HepG2 (cell line): ENCODE data around the gene SPRED3. TPM values are rescaled to one million over a fixed set of nuclear protein-coding genes. Genes with fewer than 3 reads are reported as not detected.

Experiments used
- AKAP8 ChIP-seq: sonication (generic); formaldehyde crosslinking; IDR thresholded peaks from 2 replicates; pipeline ENCODE4 v1.5.1; 2020; ENCODE audit warnings: mild to moderate bottlenecking, missing genetic modification reagents
- ARHGAP35 ChIP-seq: sonication (generic); formaldehyde crosslinking; IDR thresholded peaks from 2 replicates; pipeline ENCODE4 v1.9.0; 2022; ENCODE audit warnings: mild to moderate bottlenecking, inconsistent platforms, moderate library complexity, missing genetic modification reagents, borderline replicate concordance
- GATAD2A ChIP-seq: IDR thresholded peaks from 2 replicates; pipeline ENCODE4 v1.6.1; 2016
- HDAC6 ChIP-seq: fragments of 200-600 bp; sonication (generic); IDR thresholded peaks from 2 replicates; pipeline ENCODE4 v1.7.0; 2017; ENCODE audit warnings: mild to moderate bottlenecking, antibody characterized with exemption, low read length, low read depth
- HMGA1 ChIP-seq: sonication (generic); formaldehyde crosslinking; conservative IDR thresholded peaks from 2 replicates; pipeline ENCODE4 v1.4.0; 2020; ENCODE audit warnings: missing genetic modification reagents
- MEIS2 ChIP-seq: sonication (generic); formaldehyde crosslinking; IDR thresholded peaks from 2 replicates; pipeline ENCODE4 v1.9.0; 2021; ENCODE audit warnings: mild to moderate bottlenecking, missing genetic modification reagents
- ONECUT2 ChIP-seq: sonication (generic); formaldehyde crosslinking; IDR thresholded peaks from 2 replicates; pipeline ENCODE4 v1.4.0; 2020; ENCODE audit warnings: missing genetic modification reagents
- PHF20 ChIP-seq: sonication (generic); formaldehyde crosslinking; IDR thresholded peaks from 2 replicates; pipeline ENCODE4 v1.5.0; 2020; ENCODE audit warnings: mild to moderate bottlenecking, missing genetic modification reagents
- POLR2AphosphoS5 ChIP-seq: IDR thresholded peaks from 2 replicates; pipeline ENCODE4 v1.6.1; 2012; ENCODE audit warnings: low read depth, low read length
- PRDM15 ChIP-seq: sonication (generic); formaldehyde crosslinking; IDR thresholded peaks from 2 replicates; pipeline ENCODE4 v1.4.0; 2020; ENCODE audit warnings: missing genetic modification reagents
- REL ChIP-seq: sonication (generic); formaldehyde crosslinking; conservative IDR thresholded peaks from 2 replicates; pipeline ENCODE4 v1.8.0; 2022; ENCODE audit warnings: mild to moderate bottlenecking, missing genetic modification reagents, moderate library complexity
- RNF2 ChIP-seq: fragments of 450-650 bp; conservative IDR thresholded peaks from 2 replicates; pipeline ENCODE4 v1.6.1; 2016; ENCODE audit warnings: low read depth
- RXRA ChIP-seq: sonication (generic); formaldehyde crosslinking; IDR thresholded peaks from 2 replicates; pipeline ENCODE4 v1.5.1; 2020; ENCODE audit warnings: missing genetic modification reagents
- SMAD1 ChIP-seq: sonication (generic); formaldehyde crosslinking; IDR thresholded peaks from 2 replicates; pipeline ENCODE4 v1.4.0; 2020; ENCODE audit warnings: missing genetic modification reagents, low read depth, mild to moderate bottlenecking, borderline replicate concordance
- SMC3 ChIP-seq: IDR thresholded peaks from 2 replicates; pipeline ENCODE4 v1.6.1; 2011; ENCODE audit warnings: low read length, improper control_type of control experiment
- SP140L ChIP-seq: sonication (generic); formaldehyde crosslinking; IDR thresholded peaks from 2 replicates; pipeline ENCODE4 v1.4.0; 2020; ENCODE audit warnings: missing genetic modification reagents, borderline replicate concordance
- SP5 ChIP-seq: IDR thresholded peaks from 2 replicates; pipeline ENCODE4 v1.6.1; 2016; ENCODE audit warnings: low read depth, borderline replicate concordance
- SYNCRIP ChIP-seq: fragments of 200-400 bp; formaldehyde crosslinking; IDR thresholded peaks from 2 replicates; pipeline ENCODE4 v1.6.1; 2018; ENCODE audit warnings: mild to moderate bottlenecking, low read depth, low read length; ENCODE audit not compliant: insufficient read depth
- TCF7L2 ChIP-seq: IDR thresholded peaks from 2 replicates; pipeline ENCODE4 v1.6.1; 2011; ENCODE audit warnings: mild to moderate bottlenecking, low read depth, low read length, moderate library complexity
- TMF1 ChIP-seq: sonication (generic); formaldehyde crosslinking; IDR thresholded peaks from 2 replicates; pipeline ENCODE4 v1.8.1; 2022; ENCODE audit warnings: low read depth, missing genetic modification reagents
- ZKSCAN1 ChIP-seq: fragments of 150-350 bp; IDR thresholded peaks from 2 replicates; pipeline ENCODE4 v1.6.1; 2014; ENCODE audit warnings: low read length
- ZNF468 ChIP-seq: sonication (generic); formaldehyde crosslinking; IDR thresholded peaks from 2 replicates; pipeline ENCODE4 v1.8.0; 2022; ENCODE audit warnings: mild to moderate bottlenecking, moderate library complexity, missing genetic modification reagents
- ZNF510 ChIP-seq: sonication (generic); formaldehyde crosslinking; IDR thresholded peaks from 2 replicates; pipeline ENCODE4 v1.4.0; 2020; ENCODE audit warnings: low read depth, mild to moderate bottlenecking, missing genetic modification reagents
- ZNF703 ChIP-seq: sonication (generic); formaldehyde crosslinking; IDR thresholded peaks from 2 replicates; pipeline ENCODE4 v1.5.1; 2020; ENCODE audit warnings: missing genetic modification reagents, mild to moderate bottlenecking, moderate library complexity, borderline replicate concordance
- ZSCAN20 ChIP-seq: sonication (generic); formaldehyde crosslinking; IDR thresholded peaks from 2 replicates; pipeline ENCODE4 v1.4.0; 2020; ENCODE audit warnings: missing genetic modification reagents, mild to moderate bottlenecking, borderline replicate concordance
- polyA plus RNA-seq, 8 experiments: library from polyadenylated mRNA; depleted of rRNA in 3 of 8; stranded (reverse) in 7 of 8; unstranded in 1 of 8; fragments of >200 nt; fragmentation: Illumina TruSeq in 4 of 8; extraction: Trizol in 4 of 8; gene quantifications; 2 replicates each; pipeline versions ENCODE4 v1.2.1 to v1.2.3, GENCODE V29; 2011 to 2016; ENCODE audit warnings: low read depth in 4 of 8, missing spikeins in 1 of 8, mixed read lengths in 1 of 8; ENCODE audit not compliant: insufficient read depth in 1 of 8
- total RNA-seq, 5 experiments: library from RNA; depleted of rRNA; stranded (reverse); fragments of >200 nt; fragmentation: Illumina TruSeq; extraction: Trizol; gene quantifications; 2 replicates each; pipeline ENCODE4 v1.2.3, GENCODE V29; 2016; ENCODE audit warnings: low read depth in 1 of 5
- TF ChIP-seq, protein P1 (sequence below): sonication (generic); formaldehyde crosslinking; IDR thresholded peaks from 2 replicates; pipeline ENCODE4 v1.5.0; 2020; ENCODE audit warnings: missing genetic modification reagents
- TF ChIP-seq, protein P2 (sequence below): sonication (generic); formaldehyde crosslinking; IDR thresholded peaks from 2 replicates; pipeline ENCODE4 v1.4.0; 2020; ENCODE audit warnings: mild to moderate bottlenecking, low read depth, missing genetic modification reagents

Gene SPRED3
- total and polyA plus RNA-seq, 2 of the 13 experiments (the other 11 are each of a cell fraction or from before 2014, with no cell fraction given): 0.15 to 0.17 TPM

DNA sequence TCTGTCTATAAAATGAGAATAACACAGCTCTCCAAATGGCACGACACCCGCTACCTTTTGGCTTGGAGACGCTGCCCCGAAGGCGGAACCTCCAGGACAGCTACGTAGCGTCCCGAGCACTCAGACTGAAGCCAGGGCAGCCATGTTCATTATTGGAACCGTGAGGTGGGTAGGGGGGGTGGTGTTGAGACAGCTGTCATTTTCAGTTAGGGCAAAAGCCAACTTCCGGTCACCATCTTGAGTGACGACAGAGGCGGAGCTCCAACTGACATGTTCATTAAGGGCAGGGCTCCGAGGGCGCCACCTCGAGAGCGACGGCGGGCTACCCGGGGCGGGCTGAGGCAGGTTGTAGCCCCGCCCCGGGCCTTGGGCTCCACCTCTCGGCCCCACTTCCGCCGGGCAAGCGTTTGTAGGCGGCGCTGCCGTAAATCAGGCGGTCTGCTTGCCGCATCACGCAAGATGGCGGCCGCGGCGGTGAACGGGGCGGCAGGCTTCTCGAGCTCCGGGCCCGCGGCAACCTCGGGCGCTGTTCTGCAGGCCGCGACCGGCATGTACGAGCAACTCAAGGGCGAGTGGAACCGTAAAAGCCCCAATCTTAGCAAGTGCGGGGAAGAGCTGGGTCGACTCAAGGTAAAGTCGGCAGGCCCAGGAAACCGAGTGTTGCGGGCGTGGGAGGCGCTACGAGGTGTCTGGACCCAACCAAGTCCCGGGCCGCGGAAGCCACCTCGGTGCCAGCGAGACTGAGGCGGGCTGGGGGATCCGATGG, 14.0 kb upstream of the SPRED3 start, which contains the start of gene PSMD8 (continued):
- TF ChIP-seq RNF2 (0 out of 2 replicates have a peak, but pooled peaks have one; percentile 51), SMAD1 (CRISPR knock-in tag) (no peak; the same call in 1 of the 2 replicates), SP5 (peak; percentile 65), ONECUT2 (no peak), SMC3 (no peak), POLR2AphosphoS5 (peak; percentile 88), PRDM15 (CRISPR knock-in tag) (no peak), HMGA1 (CRISPR knock-in tag) (no peak), TCF7L2 (no peak), SP140L (CRISPR knock-in tag) (0 out of 2 replicates have a peak, but pooled peaks have one; percentile 31), REL (CRISPR knock-in tag) (no peak), MEIS2 (peak; percentile 72; the same call in 1 of the 2 replicates), PHF20 (CRISPR knock-in tag) (peak; percentile 83), GATAD2A (CRISPR knock-in tag) (peak; percentile 46), ZKSCAN1 (no peak), RXRA (peak; percentile 34; the same call in 1 of the 2 replicates), SYNCRIP (no peak), ZNF703 (CRISPR knock-in tag) (0 out of 2 replicates have a peak, but pooled peaks have one; percentile 63), TMF1 (CRISPR knock-in tag) (no peak), ZSCAN20 (CRISPR knock-in tag) (peak; percentile 52; the same call in 1 of the 2 replicates), ARHGAP35 (CRISPR knock-in tag) (peak; percentile 86), ZNF468 (CRISPR knock-in tag) (no peak), HDAC6 (no peak), ZNF510 (peak; percentile 97), AKAP8 (CRISPR knock-in tag) (no peak)
- TF ChIP-seq, protein P1, sequence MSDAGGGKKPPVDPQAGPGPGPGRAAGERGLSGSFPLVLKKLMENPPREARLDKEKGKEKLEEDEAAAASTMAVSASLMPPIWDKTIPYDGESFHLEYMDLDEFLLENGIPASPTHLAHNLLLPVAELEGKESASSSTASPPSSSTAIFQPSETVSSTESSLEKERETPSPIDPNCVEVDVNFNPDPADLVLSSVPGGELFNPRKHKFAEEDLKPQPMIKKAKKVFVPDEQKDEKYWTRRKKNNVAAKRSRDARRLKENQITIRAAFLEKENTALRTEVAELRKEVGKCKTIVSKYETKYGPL (CRISPR knock-in tag): peak; percentile 58; the same call in 1 of the 2 replicates
- TF ChIP-seq, protein P2, sequence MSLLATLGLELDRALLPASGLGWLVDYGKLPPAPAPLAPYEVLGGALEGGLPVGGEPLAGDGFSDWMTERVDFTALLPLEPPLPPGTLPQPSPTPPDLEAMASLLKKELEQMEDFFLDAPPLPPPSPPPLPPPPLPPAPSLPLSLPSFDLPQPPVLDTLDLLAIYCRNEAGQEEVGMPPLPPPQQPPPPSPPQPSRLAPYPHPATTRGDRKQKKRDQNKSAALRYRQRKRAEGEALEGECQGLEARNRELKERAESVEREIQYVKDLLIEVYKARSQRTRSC (CRISPR knock-in tag): 0 out of 2 replicates have a peak, but pooled peaks have one; percentile 49
